Stimulated activated CD4-positive, alpha-beta T cell treated with anti-CD3 and anti-CD28 coated beads, Interleukin-2, amount 100 ng/mL, for 24 hours (primary cell): Measurements from ENCODE around the gene AK3.
"Not testable (repeated sequence)": the region's sequence is repeated elsewhere in the genome, so short reads cannot be mapped to it uniquely, and the experiment has no call there.

ENCODE experiments used
- DNase-seq, 2 donors: peaks; one replicate each; pipeline ENCODE4 v3.0.0-alpha.2; 2020

The AK3 gene

GRCh38 chr9:4740638-4741364, at the start of gene AK3:
Gene AK3, minus strand, starts transcription at chr9:4741202. Its CDS starts 115 bp downstream, at chr9:4741087.
- DNase-seq, result peak; percentile 83 to 89

- DNase-seq, result no peak
These were observed 47.7 kb upstream of the AK3 start for GRCh38 chr9:4788703-4789102.

DNA sequence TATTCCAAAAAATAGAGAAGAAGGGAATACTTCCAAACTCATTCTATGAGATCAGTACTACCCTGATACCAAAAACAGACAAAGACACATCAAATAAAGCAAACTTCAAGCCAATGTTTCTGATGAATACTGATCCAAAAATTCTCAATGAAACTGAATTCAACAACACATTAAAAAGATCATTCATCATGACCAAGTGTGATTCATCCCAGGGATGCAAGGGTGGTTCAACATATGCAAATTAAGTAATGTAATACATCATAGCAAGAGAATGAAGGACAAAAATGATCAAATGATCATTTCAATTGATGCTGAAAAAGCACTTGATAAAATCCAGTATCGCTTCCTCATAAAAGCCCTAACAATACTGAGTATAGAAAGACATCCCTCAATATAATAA, 46.9 kb upstream of the AK3 start:
- no peak for DNase-seq

DNA sequence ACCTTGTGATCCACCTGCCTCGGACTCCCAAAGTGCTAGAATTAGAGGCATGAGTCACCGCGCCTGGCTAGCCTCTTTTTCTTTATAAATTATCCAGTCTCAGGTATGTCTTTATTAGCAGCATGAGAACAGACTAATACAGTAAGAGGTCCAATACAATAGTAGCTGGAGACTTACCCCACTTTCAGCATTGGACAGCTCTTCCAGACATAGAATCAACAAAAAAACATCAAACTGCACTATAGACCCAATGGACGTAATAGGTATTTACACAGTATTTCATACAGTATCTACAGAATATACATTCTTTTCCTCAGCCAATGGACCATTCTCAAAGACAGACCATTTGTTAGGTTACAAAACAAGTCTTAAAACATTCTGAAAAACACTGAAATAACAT, 45.6 kb upstream of the AK3 start:
- no peak for DNase-seq

DNA sequence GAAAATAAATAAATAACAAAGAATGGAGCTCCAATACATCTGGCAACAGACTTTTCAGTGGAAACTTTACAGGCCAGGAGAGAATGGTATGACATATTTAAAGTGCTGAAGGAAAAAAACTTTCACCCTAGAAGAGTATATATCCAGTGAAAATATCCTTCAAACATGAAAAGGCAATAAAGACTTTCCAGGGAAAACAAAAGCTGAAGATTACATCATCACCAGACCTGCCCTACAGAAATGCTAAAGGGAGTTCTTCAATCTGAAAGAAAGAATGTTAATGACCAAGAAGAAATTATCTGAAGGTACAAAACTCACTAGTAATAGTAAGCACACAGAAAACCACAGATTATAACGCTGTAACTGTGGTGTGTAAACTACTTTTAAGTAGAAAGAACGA, 43.4 kb upstream of the AK3 start:
- no peak for DNase-seq

DNA sequence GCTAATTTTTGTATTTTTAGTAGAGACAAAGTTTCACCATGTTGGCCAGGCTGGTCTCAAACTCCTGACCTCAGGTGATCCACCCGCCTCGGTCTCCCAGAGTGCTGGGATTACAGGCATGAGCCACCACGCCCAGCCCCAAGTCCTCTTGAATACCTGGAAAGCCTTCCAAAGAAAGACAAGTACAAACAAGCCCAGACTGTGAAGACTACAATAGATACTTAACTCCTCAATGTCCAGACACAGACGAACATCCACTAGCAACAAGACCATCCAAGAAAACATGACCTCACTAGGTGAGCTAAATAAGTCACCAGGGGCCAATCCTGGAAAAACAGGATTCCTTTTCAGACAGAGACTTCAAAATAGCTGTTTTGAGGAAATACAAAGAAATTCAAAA, 42.2 kb upstream of the AK3 start:
- DNase-seq, result not testable (repeated sequence)

- DNase-seq, result no peak
These were observed 40.4 kb upstream of the AK3 start for GRCh38 chr9:4781408-4781807.

GRCh38 chr9:4780651-4781050, 39.6 kb upstream of the AK3 start:
- DNase-seq, result no peak

DNA sequence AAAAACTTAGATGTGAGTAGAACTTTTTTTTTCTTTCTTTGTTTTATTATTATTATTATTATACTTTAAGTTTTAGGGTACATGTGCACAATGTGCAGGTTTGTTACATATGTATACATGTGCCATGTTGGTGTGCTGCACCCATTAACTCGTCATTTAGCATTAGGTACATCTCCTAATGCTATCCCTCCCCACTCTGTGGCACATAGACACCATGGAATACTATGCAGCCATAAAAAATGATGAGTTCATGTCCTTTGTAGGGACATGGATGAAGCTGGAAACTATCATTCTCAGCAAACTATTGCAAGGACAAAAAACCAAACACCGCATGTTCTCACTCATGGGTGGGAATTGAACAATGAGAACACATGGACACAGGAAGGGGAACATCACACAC, 34.0 kb upstream of the AK3 start:
- not testable (repeated sequence) for DNase-seq

- DNase-seq, result no peak
These were observed 33.2 kb upstream of the AK3 start for GRCh38 chr9:4774209-4774608.

DNA sequence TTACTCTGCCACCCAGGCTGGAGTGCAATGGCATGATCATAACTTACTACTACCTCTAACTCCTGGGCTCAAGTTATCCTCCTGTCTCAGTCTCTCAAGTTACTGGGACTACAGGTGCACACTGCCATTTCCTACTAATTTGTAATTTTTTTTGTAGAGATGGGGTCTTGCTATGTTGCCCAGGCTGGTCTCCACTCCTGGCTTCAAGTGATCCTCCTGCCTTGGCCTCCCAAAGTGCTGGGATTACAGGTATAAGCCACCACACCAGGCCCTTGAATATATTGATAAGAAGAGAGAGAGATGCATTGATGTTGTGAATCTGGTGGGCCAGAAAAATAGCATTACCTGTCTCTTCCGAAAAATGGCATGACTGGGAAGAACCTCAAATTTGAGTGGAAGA, 30.8 kb upstream of the AK3 start:
- no peak for DNase-seq

DNA sequence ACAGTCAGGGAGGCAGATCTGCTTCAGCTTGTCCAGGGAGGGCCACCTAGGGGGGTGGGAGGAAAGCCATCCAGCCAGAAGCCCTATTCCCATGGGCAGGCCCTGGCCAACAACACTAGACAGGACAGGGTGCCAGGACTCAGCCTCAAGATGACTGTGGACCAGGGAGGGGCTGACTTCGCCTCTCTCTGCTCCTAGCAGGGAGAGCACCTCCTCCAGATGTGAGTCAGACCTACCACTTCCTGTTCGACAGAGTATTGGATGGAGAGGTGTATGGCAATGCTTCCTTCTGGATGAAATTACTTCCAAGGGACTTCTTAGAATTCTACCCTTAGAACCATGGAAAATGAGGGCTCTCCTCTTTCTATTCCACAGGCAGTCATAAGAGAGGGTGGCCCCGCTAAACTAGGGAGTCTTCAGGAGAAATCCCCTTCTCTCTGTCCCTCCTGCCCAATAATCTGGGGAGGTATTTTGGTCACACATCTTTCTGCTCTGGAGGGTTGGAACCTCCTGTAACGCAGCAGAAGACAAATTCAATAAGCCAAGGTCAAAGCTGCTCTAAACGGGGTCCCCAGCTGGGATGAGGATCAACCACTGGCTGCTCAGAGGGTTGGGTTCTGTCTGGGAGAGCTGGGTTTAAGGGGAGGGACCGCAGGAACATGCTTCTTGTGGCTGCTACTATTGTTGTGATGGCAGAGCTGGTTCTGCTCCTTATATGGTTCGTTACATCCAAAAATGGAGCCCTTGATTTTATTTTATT, 28.5 kb upstream of the AK3 start:
- no peak for DNase-seq

DNA sequence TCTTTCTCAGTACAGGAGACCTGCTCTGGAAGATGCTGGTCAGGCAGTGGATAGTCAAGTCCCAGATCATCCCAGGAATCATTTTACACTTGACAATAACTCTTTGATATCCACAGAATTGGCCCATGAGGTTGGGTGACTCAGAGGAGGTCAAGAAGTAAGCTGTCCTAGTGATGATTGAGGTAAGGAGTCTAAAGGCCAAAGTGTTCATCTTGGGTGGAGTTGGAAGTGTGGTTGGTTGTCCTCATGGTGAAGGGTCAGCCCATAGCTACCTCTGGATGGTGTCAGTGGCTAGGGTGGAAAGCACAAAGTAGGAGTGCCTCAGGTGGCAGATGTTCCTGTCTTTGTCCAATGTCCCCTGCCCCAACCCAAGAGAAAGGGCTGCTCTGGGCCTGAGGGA, 27.7 kb upstream of the AK3 start:
- no peak for DNase-seq

DNA sequence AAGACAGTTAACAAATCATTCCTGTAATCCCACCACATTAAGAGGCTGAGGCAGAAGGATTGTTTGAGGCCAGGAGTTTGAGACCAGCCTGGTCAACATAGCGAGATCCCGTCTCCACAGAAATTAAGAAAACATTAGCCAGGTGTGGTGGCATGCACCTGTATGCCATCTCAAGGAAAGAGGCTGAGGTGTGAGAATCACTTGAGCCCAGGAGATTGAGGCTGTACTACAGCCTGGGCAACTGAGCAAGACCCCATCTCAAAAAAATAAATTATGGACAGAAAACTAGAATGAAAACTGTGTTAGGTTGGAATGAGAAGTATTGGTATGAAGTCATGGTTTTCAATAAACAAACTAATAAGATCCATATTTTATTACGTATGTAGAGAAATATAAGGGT, 23.0 kb upstream of the AK3 start:
- no peak for DNase-seq

DNA sequence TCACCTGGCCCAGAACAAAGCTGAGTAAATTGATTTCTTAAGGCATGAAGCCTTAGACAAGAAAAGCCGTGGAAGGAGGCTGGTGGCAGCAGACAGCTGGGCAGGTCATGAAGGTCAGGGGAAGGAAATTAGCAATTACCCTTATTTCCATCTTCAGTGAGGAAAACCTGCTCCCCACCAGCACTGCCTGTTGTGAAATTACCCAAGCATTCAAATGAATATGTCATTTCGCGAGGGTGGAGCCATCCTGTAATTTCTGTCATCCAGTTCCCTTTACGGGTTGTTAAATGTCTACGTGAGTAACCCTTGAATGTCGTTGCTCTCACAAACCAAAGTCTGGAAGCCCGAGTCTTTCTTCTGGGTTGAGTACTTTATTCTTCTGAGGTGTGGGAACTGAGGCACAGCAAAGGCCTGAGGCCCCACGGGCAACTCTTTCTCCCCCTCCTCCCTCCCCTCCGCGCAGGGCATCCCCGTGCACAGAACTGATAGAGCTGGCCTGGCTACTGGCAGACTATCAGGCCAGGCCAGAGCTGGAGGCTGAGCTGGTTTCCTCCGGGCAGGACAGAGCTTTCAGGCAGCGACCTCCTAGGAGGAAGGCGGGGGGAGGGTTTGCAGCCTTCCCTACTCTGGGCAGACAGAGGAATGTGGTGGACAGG, 22.0 kb upstream of the AK3 start:
- no peak for DNase-seq

DNA sequence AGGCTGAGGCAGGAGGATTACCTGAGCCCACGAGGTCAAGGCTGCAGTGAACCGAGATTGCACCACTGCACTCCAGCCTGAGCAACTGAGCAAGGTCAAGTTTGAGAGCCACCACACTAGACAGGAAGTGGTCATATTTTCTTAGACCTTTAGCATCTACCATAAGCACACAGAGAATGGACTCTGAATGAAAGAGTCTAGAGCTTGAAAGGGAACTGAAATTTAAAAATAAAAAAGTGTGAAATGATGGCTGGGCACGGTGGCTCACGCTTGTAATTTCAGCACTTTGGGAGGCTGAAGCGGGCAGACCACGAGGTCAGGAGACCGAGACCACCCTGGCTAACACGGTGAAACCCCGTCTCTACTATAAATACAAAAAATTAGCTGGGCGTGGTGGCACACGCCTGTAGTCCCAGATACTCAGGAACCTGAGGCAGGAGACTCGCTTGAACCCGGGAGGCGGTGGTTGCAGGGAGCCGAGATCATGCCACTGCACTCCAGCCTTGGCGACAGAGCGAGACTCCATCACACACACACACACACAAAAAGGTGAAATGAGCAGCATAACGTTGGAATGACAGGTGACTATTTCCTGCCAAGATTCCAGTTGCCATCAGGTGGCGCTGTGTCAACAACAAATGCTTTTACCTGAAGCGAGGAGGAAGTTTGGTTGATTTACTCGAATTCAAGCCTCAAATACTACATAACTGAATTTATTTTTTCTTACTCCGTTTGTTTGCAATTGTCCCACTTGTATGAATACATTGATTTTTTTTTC, 21.3 kb upstream of the AK3 start:
- DNase-seq, result peak; percentile 83 to 86

GRCh38 chr9:4760122-4760521, 19.1 kb upstream of the AK3 start:
- no peak for DNase-seq

- no peak for DNase-seq
These were observed 15.4 kb upstream of the AK3 start for GRCh38 chr9:4756420-4756819.

GRCh38 chr9:4755026-4755609, 14.1 kb upstream of the AK3 start:
- no peak for DNase-seq

GRCh38 chr9:4754530-4754929, 13.5 kb upstream of the AK3 start:
- not testable (repeated sequence) for DNase-seq

DNA sequence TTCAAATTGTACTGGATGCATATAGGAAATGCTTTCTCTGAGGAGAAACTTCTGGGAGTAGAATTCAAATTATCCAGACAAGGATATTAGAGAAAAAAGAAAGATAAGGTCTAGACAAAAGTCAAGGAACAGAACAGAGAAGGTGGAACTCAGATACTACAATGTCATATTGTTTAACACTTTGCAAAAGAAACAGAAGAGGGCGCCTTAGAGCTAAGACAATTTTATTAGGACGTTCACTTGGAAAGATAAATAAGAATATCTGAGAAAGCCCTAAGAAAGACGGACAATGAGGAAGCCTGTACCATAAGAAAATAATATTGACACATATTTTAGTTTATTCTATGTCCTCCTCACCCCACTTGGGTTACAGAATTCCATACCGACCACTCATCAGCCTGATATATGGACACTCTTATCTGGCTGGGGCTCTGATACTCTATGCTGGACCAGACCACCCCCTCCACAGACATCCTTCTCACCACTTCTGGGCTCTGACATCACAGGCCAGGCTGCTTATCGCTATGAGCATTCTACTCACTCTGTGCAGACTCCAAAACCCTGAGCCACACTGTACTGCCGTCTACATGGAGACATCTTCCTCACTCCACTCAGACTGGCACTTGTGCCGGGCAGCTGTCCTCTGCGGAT, 9.1 kb upstream of the AK3 start:
- DNase-seq, result no peak

GRCh38 chr9:4748612-4749011, 7.6 kb upstream of the AK3 start:
- DNase-seq, result no peak
